DMS 273 (cell line): ENCODE results near the gene EIF4A3.
A peak's percentile ranks its signal among the peaks of the same experiment; 100 is the strongest.

Experiments used
- DNase-seq: peaks from one replicate; lab custom pipeline; 2025; ENCODE audit not compliant: unreplicated experiment; lab: John Stamatoyannopoulos, UW

The EIF4A3 gene

DNA sequence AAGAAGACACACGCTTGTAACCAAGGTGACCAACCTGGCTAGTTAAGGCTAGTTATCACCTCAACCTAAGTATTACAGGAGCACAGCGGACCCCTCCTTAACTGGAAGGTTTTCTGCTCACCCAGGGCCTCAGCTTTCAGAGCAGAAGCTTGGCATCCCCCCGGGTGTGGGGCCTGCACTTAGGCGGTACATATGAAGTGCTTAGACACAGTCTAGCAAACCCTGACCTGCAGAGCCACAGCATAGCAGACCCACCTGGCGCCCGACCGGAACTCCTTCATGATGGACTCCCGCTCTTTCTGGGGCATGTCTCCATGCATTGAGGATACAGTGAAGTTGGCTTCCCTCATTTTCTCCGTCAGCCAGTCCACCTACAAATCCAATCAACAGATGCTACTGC lies 9.8 kb downstream of the EIF4A3 start:
- no peak for DNase-seq

GRCh38 chr17:80133626-80133970 lies 13.3 kb downstream of the EIF4A3 start:
- DNase-seq, result no peak

DNA sequence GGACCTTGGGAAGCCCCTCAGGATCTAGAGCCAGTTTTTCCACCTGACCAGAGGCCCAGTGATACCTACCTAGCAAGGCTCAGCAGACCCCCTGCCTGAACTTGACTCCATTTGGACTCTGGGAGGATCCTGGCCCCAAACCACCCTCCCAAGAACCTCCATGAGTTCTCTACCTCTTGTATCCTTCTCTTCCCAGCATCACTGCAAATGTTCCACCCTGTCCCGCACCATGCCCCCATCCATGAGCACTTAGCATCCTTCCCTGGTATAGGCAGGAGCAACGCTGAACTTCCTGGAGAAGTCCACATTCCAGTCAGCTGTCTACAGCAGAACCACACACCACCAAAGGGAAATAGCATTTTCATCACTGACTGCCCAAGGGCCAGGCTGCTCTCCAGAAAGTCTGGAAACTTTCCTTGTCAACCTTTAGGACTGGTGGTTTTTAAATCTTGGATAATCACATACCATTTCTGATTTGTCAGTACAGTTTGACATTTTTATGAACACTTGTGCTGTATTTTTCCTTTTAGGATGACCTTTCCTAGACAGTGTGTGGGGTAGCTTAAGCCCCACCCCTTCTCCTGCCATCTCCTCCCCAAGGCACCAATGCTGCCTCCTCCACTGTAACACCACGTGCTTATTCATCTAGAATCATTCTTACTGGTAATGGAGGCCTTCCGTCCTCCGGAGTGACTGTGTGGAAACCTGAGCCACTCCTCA lies 13.9 kb downstream of the EIF4A3 start:
- DNase-seq, result no peak

GRCh38 chr17:80130992-80131391 lies 15.9 kb downstream of the EIF4A3 start:
- no peak for DNase-seq

- no peak for DNase-seq
Measured at GRCh38 chr17:80129006-80129565, 17.8 kb downstream of the EIF4A3 start.

DNA sequence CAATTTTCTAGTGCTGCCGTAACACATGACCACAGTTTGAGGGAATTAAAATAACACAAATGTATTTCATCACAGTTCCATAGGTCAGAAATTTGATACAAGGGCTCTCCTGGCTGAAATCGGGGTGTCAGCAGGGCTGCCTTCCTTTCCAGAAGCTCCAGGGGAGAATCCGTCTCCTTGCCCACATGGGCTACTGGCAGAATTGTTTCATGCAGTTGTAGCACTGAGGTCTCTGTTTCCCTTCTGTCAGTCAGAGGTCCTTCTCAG lies 20.5 kb downstream of the EIF4A3 start:
- DNase-seq, result no peak

DNA sequence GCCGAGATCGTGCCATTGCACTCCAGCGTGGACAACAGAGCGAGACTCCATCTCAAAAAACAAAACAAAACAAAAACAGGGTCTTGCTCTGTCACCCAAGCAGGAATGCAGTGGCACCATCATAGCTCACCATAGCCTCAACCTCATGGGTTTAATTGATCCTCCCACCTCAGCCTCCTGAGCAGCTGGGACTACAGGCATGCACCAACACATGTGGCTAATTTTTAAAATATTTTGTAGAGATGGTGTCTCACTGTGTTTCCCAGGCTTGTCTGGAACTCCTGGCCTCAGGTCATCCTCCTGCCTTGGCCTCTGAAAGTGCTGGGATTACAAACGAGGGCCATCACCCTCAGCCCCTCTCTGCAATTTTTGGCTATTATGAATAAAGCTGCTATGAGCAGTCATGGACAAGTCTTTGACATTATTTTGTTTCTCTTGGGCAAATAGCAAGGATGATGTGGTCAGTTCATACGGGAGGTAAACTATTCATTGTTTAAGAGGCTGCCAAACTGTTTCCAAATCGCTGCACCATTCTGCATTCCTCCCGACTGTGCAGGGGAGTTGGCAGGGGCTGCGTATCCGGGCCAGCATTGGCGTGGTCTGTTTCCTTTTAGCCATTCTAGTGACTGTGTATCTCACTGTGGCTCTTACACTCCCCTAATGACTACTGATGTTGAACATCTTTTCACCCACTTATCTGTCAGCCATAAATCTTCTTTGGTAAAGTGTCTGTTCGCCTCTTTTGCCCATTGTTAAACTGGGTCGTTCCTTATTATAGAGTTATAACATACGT lies 21.1 kb downstream of the EIF4A3 start:
- no peak for DNase-seq

- peak; percentile 32 for DNase-seq
Measured at GRCh38 chr17:80124351-80124981, 22.5 kb downstream of the EIF4A3 start.

DNA sequence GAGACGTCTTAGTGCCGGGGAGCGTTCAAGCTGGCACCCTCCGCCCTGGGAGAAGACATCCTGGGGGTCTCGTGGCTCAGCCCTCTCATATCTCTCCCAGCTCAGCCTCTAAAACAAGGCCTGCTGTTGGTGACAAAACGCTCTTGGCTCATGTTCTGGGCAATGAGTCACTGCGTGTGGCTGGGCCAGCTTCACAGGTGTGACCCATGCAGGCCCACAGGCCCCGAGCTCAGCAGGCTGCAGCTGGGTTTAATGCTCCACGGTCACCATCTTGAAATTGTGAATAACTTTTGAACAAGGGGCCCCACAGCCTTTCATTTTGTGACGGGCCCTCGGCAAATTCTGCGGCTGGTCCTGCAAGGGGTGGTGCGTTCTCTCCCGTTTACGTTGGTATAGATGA lies 23.1 kb downstream of the EIF4A3 start:
- DNase-seq, result no peak

DNA sequence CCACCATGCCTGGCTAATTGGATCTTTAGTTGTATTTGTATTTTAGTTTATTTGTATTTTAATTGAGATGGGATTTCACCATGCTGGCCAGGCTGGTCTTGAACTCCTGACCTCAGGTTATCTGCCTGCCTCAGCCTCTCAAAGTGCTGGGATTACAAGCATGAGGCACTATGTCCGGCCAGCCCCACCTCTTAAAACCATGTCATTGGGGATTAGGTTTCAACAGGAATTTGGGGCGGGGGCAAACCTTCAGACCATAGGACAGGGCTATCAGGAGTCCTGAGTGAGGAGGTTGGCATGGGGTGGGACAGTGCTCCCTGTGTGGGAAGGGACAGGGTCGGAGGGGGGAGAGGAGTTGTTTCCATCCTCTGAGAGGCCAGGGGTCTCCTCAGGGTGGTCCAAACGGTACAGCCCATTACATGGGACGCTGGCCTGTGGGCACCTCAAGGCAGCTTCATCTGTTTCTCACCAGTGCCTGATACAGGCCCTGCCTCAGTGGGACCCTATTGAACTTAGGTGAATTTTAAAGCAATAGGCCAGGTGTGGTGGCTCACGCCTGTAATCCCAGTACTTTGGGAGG lies 23.9 kb downstream of the EIF4A3 start:
- DNase-seq, result no peak

DNA sequence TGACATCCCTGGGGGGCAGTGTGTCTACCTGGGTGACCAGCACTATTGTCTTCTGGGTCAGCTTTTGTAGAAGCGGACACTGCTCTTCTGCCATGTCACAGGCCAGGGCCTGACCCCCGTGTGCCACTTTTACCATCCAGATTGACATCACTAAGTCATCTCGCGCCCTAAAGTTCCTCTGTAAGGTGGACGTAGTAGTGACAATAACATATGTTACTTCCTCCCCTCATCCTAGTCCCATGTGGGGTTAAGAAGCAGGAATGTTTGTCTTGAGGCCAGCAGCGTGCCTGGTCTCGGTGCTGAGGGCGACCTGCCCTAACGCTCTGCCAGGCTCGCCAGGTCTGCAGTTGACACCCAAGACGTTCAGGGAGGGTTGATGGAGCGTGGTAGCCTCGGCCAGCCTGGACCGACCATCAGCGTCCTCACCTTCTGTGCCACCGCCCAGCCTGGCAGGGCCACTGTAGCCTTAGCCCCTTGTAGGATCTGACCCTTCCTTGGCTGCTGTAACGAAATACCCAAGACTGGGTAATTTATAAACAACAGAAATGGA lies 24.8 kb downstream of the EIF4A3 start:
- DNase-seq, result no peak

DNA sequence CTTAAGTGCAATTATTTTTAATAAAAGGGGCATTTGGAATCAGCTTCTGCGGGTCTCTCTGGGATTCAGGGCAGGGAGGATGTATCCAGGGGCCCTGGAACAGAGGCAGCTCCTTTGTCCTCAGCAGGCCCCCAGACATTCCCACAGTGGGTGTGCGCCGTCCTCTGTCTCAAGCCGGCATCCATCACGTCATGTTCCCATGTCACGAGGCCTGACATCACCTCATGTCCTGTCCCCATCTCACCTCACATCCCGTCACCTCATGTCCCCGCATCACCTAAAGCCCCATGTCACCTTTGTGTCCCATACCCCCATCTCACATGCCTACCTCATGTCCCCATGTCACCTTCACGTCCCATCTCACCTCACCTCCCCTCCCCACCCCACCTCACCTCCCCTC lies 27.1 kb downstream of the EIF4A3 start:
- DNase-seq, result no peak

DNA sequence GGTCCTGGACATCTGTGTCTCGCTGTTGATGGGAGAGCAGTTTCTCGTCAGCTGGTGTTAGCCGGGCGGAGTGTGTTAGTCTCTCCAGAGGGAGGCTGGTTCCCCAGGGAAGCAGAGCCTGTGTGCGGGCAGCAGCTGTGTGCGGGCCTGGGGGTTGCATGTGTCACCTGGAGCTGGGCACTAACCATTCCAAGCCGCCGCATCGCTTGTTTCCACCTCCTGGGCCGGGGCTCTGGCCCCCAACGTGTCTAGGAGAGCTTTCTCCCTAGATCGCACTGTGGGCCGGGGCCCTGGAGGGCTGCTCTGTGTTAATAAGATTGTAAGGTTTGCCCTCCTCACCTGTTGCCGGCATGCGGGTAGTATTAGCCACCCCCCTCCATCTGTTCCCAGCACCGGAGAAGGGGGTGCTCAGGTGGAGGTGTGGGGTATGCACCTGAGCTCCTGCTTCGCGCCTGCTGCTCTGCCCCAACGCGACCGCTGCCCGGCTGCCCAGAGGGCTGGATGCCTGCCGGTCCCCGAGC lies 27.6 kb downstream of the EIF4A3 start:
- DNase-seq, result peak; percentile 53

DNA sequence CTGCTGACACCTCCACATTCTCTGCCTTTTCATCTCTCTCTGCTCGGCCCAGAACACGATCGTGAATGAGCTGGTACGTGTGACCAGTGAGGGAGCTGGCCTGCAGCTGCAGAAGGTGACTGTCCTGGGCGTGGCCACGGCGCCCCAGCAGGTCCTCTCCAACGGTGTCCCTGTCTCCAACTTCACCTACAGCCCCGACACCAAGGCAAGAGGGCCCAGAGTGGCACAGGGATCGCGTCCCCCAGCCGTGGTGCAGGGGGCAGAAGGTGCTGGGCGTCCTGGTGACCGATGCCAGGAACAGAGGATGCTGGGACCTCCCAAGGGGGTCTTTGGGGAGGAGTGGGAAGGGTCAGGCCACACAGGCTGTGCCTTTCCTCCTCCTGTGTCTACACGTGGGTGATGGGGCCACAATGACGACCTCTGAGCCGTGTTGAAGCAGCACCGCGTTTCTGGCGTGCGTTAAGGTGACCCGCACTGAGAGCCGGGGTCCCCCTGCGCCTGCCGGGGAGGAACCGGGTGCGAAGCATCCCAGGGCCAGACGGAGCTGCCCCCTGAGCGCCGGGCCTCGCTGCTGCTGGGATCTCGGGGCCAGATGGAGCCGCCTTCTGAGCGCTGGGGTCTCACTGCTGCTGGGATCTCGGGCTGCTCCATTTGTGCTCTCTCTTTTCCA lies 28.2 kb downstream of the EIF4A3 start:
- DNase-seq, result no peak

DNA sequence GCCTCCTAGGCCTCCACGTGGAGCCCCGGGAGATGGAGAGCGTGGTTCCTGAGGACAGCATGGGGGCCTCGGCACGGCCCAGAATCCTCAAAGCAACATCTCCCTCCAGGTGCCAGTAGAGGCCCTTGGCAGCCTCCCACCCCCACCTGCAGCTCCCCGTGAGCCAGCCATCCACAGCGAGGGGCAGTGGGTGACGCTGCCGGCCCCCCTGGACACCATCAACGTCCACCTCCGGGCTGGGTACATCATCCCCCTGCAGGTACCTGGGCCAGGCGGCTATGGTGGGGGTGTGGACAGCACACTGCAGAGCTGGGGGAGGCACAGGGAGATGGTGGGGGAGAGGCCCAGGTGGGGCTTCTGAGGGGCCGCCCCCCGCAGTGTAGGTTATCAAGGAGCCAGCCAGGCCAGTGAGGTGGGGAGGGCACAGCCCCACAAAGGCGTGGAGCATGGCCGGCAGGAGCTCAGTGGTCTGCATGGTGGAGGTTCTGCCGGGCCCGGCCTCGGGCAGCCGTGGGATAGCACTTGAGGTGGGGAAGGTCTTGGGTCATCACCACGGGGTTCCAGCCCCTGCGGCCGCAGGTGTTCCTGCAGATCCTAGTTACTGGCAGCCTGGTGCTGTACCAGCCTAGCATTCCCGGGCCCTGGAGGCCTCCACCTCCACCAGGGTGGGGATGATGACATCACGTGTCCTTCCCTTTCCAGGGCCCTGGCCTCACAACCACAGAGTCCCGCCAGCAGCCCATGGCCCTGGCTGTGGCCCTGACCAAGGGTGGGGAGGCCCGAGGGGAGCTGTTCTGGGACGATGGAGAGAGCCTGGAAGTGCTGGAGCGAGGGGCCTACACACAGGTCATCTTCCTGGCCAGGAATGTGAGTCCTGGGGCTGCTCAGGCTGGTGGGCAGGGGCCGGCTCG lies 29.2 kb downstream of the EIF4A3 start:
- no peak for DNase-seq

GRCh38 chr17:80116921-80117380 lies 30.0 kb downstream of the EIF4A3 start:
- DNase-seq, result no peak

- no peak for DNase-seq
Measured at GRCh38 chr17:80116276-80116920, 30.5 kb downstream of the EIF4A3 start.

DNA sequence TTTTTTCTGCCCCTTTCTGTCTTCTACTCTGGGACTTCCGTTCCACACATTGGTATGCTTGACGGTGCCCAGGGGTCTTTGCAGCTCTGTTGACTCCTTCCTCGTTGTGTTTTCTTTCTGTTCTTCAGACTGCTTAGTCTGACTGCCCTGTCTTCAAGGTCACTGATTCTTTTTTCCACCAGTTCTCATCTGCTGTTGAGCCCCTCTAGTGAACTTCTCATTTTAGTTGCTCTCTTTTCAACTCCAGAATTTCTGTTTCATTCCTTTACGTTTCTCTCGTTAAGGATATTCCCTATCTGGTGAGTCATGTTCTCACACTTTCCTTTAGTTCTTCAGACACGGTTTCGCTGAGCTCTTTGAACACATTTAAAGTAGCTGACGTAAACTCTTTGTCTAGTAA lies 31.8 kb downstream of the EIF4A3 start:
- no peak for DNase-seq

DNA sequence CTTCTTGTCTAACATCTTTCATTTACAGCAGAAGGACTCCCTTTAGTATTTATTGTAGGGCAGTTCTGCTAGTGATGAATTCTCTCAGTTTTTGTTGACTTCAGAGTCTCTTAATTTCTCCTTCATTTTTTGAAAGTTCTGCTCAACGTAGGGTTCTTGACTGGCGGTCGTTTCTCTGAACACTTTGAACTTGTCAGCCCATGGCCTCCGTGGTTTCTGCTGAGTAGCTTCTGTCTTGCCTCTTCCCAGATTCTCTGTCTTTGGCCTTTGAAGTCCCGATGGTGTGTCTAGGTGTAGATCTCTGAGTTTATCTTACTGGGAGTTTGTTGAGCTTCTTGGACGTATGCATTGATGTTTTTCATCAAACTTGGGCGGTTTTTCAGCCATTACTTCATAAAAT lies 32.2 kb downstream of the EIF4A3 start:
- DNase-seq, result no peak
